Lung (tissue), 12 donors: ENCODE measurements around the gene KCNJ11. TPM values are rescaled to one million over a fixed set of nuclear protein-coding genes. Genes with fewer than 3 reads are reported as not detected.

Source experiments
- ATAC-seq: fragments of 200-7000 bp; cut with Tn5 transposase; one replicate; pipeline ENCODE4 v1.9.1; 2020; ENCODE audit warnings: moderate number of reproducible peaks; ENCODE audit not compliant: insufficient read depth, low FRiP score
- DNase-seq, 3 donors: peaks; one replicate each; pipeline ENCODE4 v3.0.0-alpha.2; 2013 to 2017
- H3K27ac ChIP-seq, 2 donors: one replicate each; pipeline ENCODE4 v1.5.1; 2013; ENCODE audit warnings: mild to moderate bottlenecking in 2 of 2, moderate library complexity in 2 of 2, control low read depth in 1 of 2, inconsistent platforms in 1 of 2, low read depth in 1 of 2, low read length in 1 of 2
- H3K27me3 ChIP-seq, 3 donors: one replicate each; pipeline ENCODE4 v1.5.1; 2013; ENCODE audit warnings: low read length in 2 of 3; ENCODE audit not compliant: control insufficient read depth in 3 of 3, insufficient read depth in 3 of 3
- H3K36me3 ChIP-seq, 4 donors: one replicate each; pipeline ENCODE4 v1.5.1; 2013; ENCODE audit warnings: low read length in 4 of 4, mild to moderate bottlenecking in 1 of 4, moderate library complexity in 1 of 4; ENCODE audit not compliant: control insufficient read depth in 4 of 4, insufficient read depth in 4 of 4
- H3K4me1 ChIP-seq, 5 donors: one replicate each; pipeline ENCODE4 v1.5.1; 2013; ENCODE audit warnings: low read length in 5 of 5, mild to moderate bottlenecking in 2 of 5, moderate library complexity in 1 of 5; ENCODE audit not compliant: control insufficient read depth in 5 of 5, insufficient read depth in 5 of 5
- H3K4me3 ChIP-seq: one replicate; pipeline ENCODE4 v1.5.1; 2013; ENCODE audit warnings: mild to moderate bottlenecking, control low read depth, moderate library complexity
- H3K9ac ChIP-seq, 2 donors: one replicate each; pipeline ENCODE4 v1.5.1; 2013; ENCODE audit warnings: low read length in 2 of 2, control low read depth in 1 of 2; ENCODE audit not compliant: insufficient read depth in 1 of 2
- H3K9me3 ChIP-seq, 4 donors: one replicate each; pipeline ENCODE4 v1.5.1; 2013; ENCODE audit warnings: low read length in 3 of 4, mild to moderate bottlenecking in 1 of 4, moderate library complexity in 1 of 4; ENCODE audit not compliant: control insufficient read depth in 4 of 4, insufficient read depth in 3 of 4
- CTCF ChIP-seq: IDR thresholded peaks from 2 replicates; pipeline ENCODE4 v1.5.1; 2012; ENCODE audit warnings: mild to moderate bottlenecking; ENCODE audit errors: control extremely low read depth, extremely low read depth
- WGBS, 2 donors: extraction: QIAGEN DNeasy Blood & Tissue Kit; methylation state at CpG; one replicate each; pipeline ENCODE4 v1.1.7; 2013; 5-methylcytosine and 5-hydroxymethylcytosine counted together
- polyA plus RNA-seq, 2 donors: library from polyadenylated mRNA; stranded (reverse); fragments of 200-250 nt; gene quantifications; one replicate each; pipeline ENCODE4 v1.2.1, GENCODE V29; 2013
- total RNA-seq, 2 donors: library from RNA; depleted of rRNA in 1 of 2; stranded (reverse); fragments of >200 nt in 1 of 2; gene quantifications; one replicate each; pipeline ENCODE4 v1.2.1, GENCODE V29; 2014 to 2021
- donor health status: control.
- donor health status: control.
- donor health status: Bipolar disorder and iron deficiency.
- donor health status: healthy.
- donor health status: DM: yes; HTN: yes; CAD: no.

Gene KCNJ11
- total and polyA plus RNA-seq, 4 donors = 2.3 to 4.5 (median 2.8) TPM

GRCh38 chr11:17406082-17406817 lies 17.8 kb upstream of the KCNJ11 start:
- Histone ChIP-seq H3K27ac (peak overlapping the region; percentile 62 to 68), H3K36me3 (no peaks in the 10 kb centered on the region)
- peak; percentile 36 for ATAC-seq

GRCh38 chr11:17405232-17406005 lies 17.0 kb upstream of the KCNJ11 start:
- WGBS, 2 donors = 44 to 64% methylated on average over 14 to 15 of the region's 15 CpGs
- ATAC-seq (peak; percentile 82), DNase-seq (peak; percentile 9 to 51 (median 30))
- Histone ChIP-seq H3K27me3 (no peaks in the 10 kb centered on the region), H3K9ac (no peak overlapping the region), H3K9me3 (no peaks in the 10 kb centered on the region), H3K4me1 (peaks cover 0 to 15% (median 7%) of the 10 kb centered on the region in 5 donors), H3K36me3 (no peaks in the 10 kb centered on the region), H3K27ac (peak overlapping the region; percentile 62 to 68), H3K4me3 (no peak overlapping the region)
- TF ChIP-seq CTCF = no peak

More at GRCh38 chr11:17406082-17406817, 17.8 kb upstream of the KCNJ11 start:
- 85 to 94% methylated on average over 8 of the region's 8 CpGs for WGBS, 2 donors
- no peak for TF ChIP-seq CTCF
- Histone ChIP-seq H3K9me3 (no peaks in the 10 kb centered on the region), H3K4me3 (no peak overlapping the region), H3K27me3 (no peaks in the 10 kb centered on the region), H3K4me1 (peaks cover 0 to 15% (median 7%) of the 10 kb centered on the region in 5 donors), H3K9ac (no peak overlapping the region)
- DNase-seq = peak in 1 of 3 donors; percentile 29

- Histone ChIP-seq H3K4me3 (no peak overlapping the region), H3K36me3 (no peaks in the 10 kb centered on the region), H3K27me3 (no peaks in the 10 kb centered on the region), H3K9ac (no peak overlapping the region), H3K27ac (no peak overlapping the region), H3K4me1 (peaks cover 0 to 13% (median 7%) of the 10 kb centered on the region in 5 donors), H3K9me3 (no peaks in the 10 kb centered on the region)
- 86 to 88% methylated on average over 18 of the region's 18 CpGs for WGBS, 2 donors
- DNase-seq (no peak), ATAC-seq (no peak)
- no peak for TF ChIP-seq CTCF
Observed at GRCh38 chr11:17403980-17404759, 15.7 kb upstream of the KCNJ11 start.
